Astrocyte of the spinal cord (primary cell): ENCODE results near the gene EPB41L5.

Source experiments
- DNase-seq: peaks from one replicate; pipeline ENCODE4 v3.0.0; 2011; ENCODE audit warnings: low read depth, low spot score
- H3K4me3 ChIP-seq: 2 replicates; pipeline ENCODE4 v1.5.1; 2011; ENCODE audit warnings: low read depth, mild to moderate bottlenecking, low read length, moderate library complexity
- in situ Hi-C: cut with HindIII; loops from 2 replicates; pipeline ENCODE4 v1.10.0; 2017; ENCODE audit warnings: low sequenced_read_pairs
- TF ChIP-seq, protein P1 (sequence below): IDR thresholded peaks from 2 replicates; pipeline ENCODE4 v1.5.1; 2012; ENCODE audit warnings: low read depth, mild to moderate bottlenecking, low read length, inconsistent platforms

Gene EPB41L5

GRCh38 chr2:120028795-120029194 lies 15.9 kb downstream of the EPB41L5 start:
- H3K4me3 ChIP-seq = no peak overlapping the region
- TF ChIP-seq, protein P1, sequence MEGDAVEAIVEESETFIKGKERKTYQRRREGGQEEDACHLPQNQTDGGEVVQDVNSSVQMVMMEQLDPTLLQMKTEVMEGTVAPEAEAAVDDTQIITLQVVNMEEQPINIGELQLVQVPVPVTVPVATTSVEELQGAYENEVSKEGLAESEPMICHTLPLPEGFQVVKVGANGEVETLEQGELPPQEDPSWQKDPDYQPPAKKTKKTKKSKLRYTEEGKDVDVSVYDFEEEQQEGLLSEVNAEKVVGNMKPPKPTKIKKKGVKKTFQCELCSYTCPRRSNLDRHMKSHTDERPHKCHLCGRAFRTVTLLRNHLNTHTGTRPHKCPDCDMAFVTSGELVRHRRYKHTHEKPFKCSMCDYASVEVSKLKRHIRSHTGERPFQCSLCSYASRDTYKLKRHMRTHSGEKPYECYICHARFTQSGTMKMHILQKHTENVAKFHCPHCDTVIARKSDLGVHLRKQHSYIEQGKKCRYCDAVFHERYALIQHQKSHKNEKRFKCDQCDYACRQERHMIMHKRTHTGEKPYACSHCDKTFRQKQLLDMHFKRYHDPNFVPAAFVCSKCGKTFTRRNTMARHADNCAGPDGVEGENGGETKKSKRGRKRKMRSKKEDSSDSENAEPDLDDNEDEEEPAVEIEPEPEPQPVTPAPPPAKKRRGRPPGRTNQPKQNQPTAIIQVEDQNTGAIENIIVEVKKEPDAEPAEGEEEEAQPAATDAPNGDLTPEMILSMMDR = no peak
- DNase-seq = no peak
- in situ Hi-C loops = no loop called here

DNA sequence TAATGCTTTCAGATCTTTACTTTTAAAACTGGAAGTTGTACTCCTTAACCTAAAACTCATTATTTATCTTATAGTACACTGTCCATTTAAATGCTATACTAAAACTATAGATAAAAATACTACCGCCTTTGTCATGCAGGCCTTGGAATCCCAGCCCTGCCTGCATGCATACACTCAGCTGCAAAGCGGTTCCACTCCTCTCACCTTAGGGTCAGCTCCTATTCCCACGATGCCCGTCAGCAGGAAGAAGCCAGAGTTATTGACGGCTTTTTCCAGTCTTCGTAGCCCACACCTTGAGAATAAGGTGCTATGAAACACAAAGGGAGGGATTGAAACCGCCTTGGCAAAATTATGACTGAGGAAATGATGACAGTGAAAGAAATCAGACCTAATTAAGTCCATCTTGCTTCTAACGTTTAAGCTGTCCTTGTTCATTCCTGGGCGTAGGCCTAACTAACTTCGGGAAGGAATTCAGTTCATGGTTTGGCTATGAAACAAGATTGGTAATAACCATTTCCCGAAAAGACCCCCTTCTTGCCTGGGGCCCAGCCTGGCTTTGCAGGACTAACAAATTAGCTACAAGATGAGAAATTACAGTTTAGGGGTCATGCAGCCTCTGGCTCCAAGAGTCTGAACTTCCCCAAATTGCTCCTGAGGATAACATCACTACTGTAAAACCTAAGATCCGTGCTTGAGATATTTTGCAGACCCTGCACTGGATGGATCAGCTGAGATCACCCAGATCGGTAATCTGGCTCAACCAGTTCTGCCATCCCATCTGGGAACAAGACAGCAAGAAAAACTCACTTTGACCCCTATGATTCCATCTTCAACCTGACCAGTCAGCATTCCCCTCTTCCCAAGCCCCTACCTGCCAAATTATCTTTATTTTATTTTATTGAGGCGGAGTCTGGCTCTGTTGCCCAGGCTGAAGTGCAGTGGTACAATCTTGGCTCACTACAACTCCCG lies 17.1 kb downstream of the EPB41L5 start:
- in situ Hi-C loops = no loop called here

DNA sequence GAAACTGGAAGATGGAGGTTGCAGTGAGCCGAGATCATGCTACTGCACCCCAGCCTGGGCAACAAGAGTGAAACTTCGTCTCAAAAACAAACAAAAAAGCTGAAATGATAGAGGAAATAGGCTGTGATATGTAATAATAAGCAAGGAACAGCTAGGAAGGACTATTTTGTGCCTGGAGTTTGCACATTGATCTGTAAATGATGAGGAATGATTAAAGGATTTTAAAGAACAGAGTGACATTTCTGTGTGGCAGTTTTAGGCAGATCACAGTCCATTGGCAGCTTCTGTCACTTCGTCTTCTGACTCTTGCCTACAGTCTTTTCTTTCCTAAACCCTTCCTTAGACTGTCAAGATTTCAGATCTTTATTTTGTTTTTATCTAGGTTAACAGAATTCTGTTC lies 19.4 kb downstream of the EPB41L5 start:
- in situ Hi-C loops = no loop called here
- DNase-seq = no peak
- no peak overlapping the region for H3K4me3 ChIP-seq
- TF ChIP-seq, protein P1 = no peak

More for the DNA sequence above, 17.1 kb downstream of the EPB41L5 start:
- no peak for DNase-seq
- H3K4me3 ChIP-seq = no peak overlapping the region
- TF ChIP-seq, protein P1 = no peak

DNA sequence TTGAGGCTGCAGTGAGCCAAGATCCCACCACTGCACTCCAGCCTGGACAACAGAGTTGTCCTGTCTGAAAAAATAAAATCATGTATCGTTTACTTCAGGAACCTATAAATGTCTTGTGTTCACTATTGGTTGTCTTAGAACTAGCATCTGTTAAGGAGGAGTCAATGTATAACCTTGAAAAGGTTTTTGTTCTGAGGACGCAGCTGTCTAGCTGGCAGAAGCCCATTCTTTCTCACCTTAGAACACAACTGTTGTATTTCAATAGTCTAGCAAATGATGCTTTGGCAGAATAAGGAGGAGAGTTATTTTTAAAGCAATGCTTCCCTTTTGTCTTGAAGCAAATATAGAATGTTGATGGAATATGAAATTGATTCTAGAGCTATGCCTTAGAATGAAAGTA lies 21.1 kb downstream of the EPB41L5 start:
- in situ Hi-C loops = no loop called here
- no peak overlapping the region for H3K4me3 ChIP-seq
- no peak for DNase-seq
- TF ChIP-seq, protein P1 = no peak

DNA sequence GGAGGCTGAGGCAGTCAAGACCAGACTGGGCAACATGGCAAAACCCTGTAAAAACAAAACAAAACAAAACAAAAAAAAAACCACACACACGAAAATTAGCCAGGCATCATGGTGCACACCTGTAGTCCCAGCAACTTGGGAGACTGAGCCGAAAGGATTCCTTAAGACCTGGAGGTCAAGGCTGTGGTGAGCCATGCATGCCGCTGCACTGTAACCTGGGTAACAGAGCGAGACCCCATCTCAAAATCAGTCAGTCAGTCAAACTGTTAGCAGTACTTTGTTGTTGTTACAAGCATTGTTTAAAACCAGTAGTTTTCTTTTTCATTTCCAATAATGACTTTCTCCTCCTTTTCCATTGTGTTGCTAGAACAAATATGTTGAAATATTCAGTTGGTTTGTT lies 21.7 kb downstream of the EPB41L5 start:
- no peak for DNase-seq
- TF ChIP-seq, protein P1 = no peak
- no peak overlapping the region for H3K4me3 ChIP-seq
- in situ Hi-C loops = no loop called here

DNA sequence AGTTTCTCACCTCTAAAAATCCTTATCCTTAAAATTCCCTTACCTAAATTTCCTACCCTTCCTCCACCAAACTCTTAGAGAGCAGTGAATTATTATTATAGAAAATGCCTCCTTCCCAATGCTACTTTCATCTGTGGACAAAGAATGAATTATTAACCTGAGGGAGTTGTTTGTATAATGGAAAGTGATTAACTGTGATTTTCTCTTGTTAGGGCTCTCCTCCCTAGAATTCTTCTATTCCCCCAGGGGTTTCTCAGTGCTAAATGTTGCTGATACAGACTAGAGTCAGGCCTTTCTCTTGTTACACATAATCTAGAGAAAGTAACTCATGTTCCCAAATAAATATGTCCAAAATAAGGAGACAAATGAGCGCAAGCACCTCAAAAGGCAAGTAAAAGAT lies 23.3 kb downstream of the EPB41L5 start:
- in situ Hi-C loops = no loop called here
- DNase-seq = no peak
- no peak overlapping the region for H3K4me3 ChIP-seq
- TF ChIP-seq, protein P1 = no peak
